Mesothelial cell of epicardium (in vitro differentiated cells): ENCODE measurements around the gene CTNNA3. TPM values are rescaled to one million over a fixed set of nuclear protein-coding genes. Genes with fewer than 3 reads are reported as not detected.

Source experiments
- DNase-seq, 2 experiments: peaks; one replicate each; pipeline ENCODE4 v3.0.0; 2021; ENCODE audit warnings: low spot score in 2 of 2; ENCODE audit not compliant: unreplicated experiment in 2 of 2
- H3K27ac Mint-ChIP-seq: 2 replicates; pipeline ENCODE4 v1.8.0; 2021; ENCODE audit warnings: mixed read lengths
- H3K27me3 Mint-ChIP-seq: 2 replicates; pipeline ENCODE4 v1.8.0; 2021; ENCODE audit warnings: low read depth, mixed read lengths
- H3K36me3 Mint-ChIP-seq: 2 replicates; pipeline ENCODE4 v1.8.0; 2021; ENCODE audit warnings: mixed read lengths
- H3K4me1 Mint-ChIP-seq: 2 replicates; pipeline ENCODE4 v1.8.0; 2021; ENCODE audit warnings: mixed read lengths
- H3K4me3 Mint-ChIP-seq: 2 replicates; pipeline ENCODE4 v1.8.0; 2021; ENCODE audit warnings: mild to moderate bottlenecking, moderate library complexity, mixed read lengths
- H3K9me3 Mint-ChIP-seq: 2 replicates; pipeline ENCODE4 v1.8.0; 2021; ENCODE audit warnings: mixed read lengths
- CTCF ChIP-seq: fragments of 200-600 bp; sonication (generic); IDR thresholded peaks from one replicate; pipeline ENCODE4 v1.5.0; 2021; ENCODE audit warnings: antibody characterized with exemption; ENCODE audit not compliant: unreplicated experiment
- total RNA-seq: library from RNA; stranded (reverse); gene quantifications from 3 replicates; pipeline ENCODE4 v1.2.1, GENCODE V29; 2021

CTNNA3 gene
- total RNA-seq, 1 donor from 2014 or later, result 14.2 TPM

GRCh38 chr10:66782776-66783175 is 913.2 kb downstream of the CTNNA3 start:
- no peak for DNase-seq
- Mint-ChIP-seq H3K27me3 (no peaks in the 10 kb centered on the region), H3K4me1 (peaks cover 5% of the 10 kb centered on the region), H3K36me3 (no peaks in the 10 kb centered on the region), H3K9me3 (no peaks in the 10 kb centered on the region), H3K27ac (no peak overlapping the region), H3K4me3 (no peak overlapping the region)
- no peak for TF ChIP-seq CTCF

DNA sequence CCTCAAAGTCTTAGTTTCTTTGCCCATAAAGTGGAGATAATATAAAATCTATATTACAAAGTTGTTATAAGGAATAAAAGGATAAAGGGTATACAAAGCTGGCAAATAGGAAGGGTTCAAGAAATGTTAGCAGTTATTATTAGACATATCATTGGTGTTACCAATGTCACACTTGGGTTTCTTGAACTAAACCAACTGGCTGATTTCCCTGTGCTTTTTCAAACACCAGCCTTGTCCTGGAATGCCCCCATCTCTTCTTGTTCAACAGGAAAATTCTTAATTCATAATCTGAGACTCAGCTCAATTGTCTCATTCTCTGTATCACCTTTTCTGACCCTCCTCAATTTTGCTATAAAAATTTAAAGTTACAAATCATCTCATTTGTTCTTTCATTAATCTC is 913.9 kb downstream of the CTNNA3 start:
- Mint-ChIP-seq H3K4me3 (no peak overlapping the region), H3K27ac (no peak overlapping the region), H3K27me3 (no peaks in the 10 kb centered on the region), H3K4me1 (peaks cover 9% of the 10 kb centered on the region), H3K9me3 (no peaks in the 10 kb centered on the region), H3K36me3 (no peaks in the 10 kb centered on the region)
- no peak for TF ChIP-seq CTCF
- DNase-seq, result no peak

- no peak for DNase-seq
- Mint-ChIP-seq H3K27me3 (no peaks in the 10 kb centered on the region), H3K36me3 (no peaks in the 10 kb centered on the region), H3K27ac (no peak overlapping the region), H3K9me3 (no peaks in the 10 kb centered on the region), H3K4me3 (no peak overlapping the region), H3K4me1 (peaks cover 10% of the 10 kb centered on the region)
- TF ChIP-seq CTCF, result no peak
Observed at GRCh38 chr10:66780796-66781195, 915.2 kb downstream of the CTNNA3 start.

- H3K4me1 Mint-ChIP-seq, result peaks cover 4% of the 10 kb centered on the region
- H3K27me3 Mint-ChIP-seq, result peaks cover 6% of the 10 kb centered on the region
- H3K4me3 Mint-ChIP-seq, result no peak overlapping the region
- H3K27ac Mint-ChIP-seq, result no peak overlapping the region
- no peaks in the 10 kb centered on the region for H3K9me3 Mint-ChIP-seq
- H3K36me3 Mint-ChIP-seq, result no peaks in the 10 kb centered on the region
- TF ChIP-seq CTCF, result no peak
- no peak for DNase-seq
Observed at GRCh38 chr10:66778351-66778750, 917.6 kb downstream of the CTNNA3 start.

- Mint-ChIP-seq H3K27ac (no peak overlapping the region), H3K9me3 (no peaks in the 10 kb centered on the region), H3K36me3 (no peaks in the 10 kb centered on the region), H3K4me3 (no peak overlapping the region), H3K27me3 (peaks cover 6% of the 10 kb centered on the region), H3K4me1 (peaks cover 4% of the 10 kb centered on the region)
- DNase-seq, result no peak
- no peak for TF ChIP-seq CTCF
Observed at GRCh38 chr10:66777665-66778064, 918.3 kb downstream of the CTNNA3 start.

GRCh38 chr10:66773472-66773817 is 922.5 kb downstream of the CTNNA3 start:
- H3K4me3 Mint-ChIP-seq, result no peak overlapping the region
- TF ChIP-seq CTCF, result no peak
- no peak for DNase-seq
- H3K27me3 Mint-ChIP-seq, result peaks cover 11% of the 10 kb centered on the region
- no peaks in the 10 kb centered on the region for H3K36me3 Mint-ChIP-seq
- H3K4me1 Mint-ChIP-seq, result peaks cover 4% of the 10 kb centered on the region
- no peak overlapping the region for H3K27ac Mint-ChIP-seq
- no peaks in the 10 kb centered on the region for H3K9me3 Mint-ChIP-seq
